Transverse colon (tissue), 4 donors: ENCODE results near the gene KIAA1755. TPM values are rescaled to one million over a fixed set of nuclear protein-coding genes. Genes with fewer than 3 reads are reported as not detected.

Source experiments
- DNase-seq: peaks from one replicate; pipeline ENCODE4 v3.0.0-alpha.2; 2019
- H3K27ac ChIP-seq, 4 donors: fragments of 200-600 bp; sonication (generic); 2 replicates each; pipeline ENCODE4 v1.5.1; 2016 to 2018; ENCODE audit warnings: inconsistent platforms in 4 of 4
- H3K27me3 ChIP-seq: fragments of 200-600 bp; sonication (generic); 2 replicates; pipeline ENCODE4 v1.5.1; 2017; ENCODE audit warnings: inconsistent platforms
- H3K36me3 ChIP-seq, 4 donors: fragments of 200-600 bp; sonication (generic); 2 replicates each; pipeline ENCODE4 v1.5.1; 2017 to 2019; ENCODE audit warnings: inconsistent platforms in 4 of 4
- H3K4me1 ChIP-seq, 4 donors: fragments of 200-600 bp; sonication (generic); 2 replicates each; pipeline ENCODE4 v1.5.1; 2017 to 2020; ENCODE audit warnings: inconsistent platforms in 4 of 4
- H3K4me3 ChIP-seq, 4 donors: fragments of 200-600 bp; sonication (generic); 1 replicate in 1 of 4; 2 replicates in 3 of 4; pipeline versions ENCODE4 v1.5.1 to v1.6.1; 2017 to 2019; ENCODE audit warnings: inconsistent platforms in 4 of 4
- H3K9me3 ChIP-seq, 2 donors: fragments of 200-600 bp; sonication (generic); 2 replicates each; pipeline ENCODE4 v1.5.1; 2017 to 2019; ENCODE audit warnings: inconsistent platforms in 2 of 2
- CTCF ChIP-seq, 5 experiments: fragments of 200-600 bp in 3 of 5; fragments of 450-650 bp in 2 of 5; sonication (generic) in 3 of 5; IDR thresholded peaks; 1 replicate in 2 of 5; 2 replicates in 3 of 5; pipeline ENCODE4 v1.5.1; 2016 to 2017; ENCODE audit warnings: antibody characterized with exemption in 5 of 5, inconsistent platforms in 3 of 5, mild to moderate bottlenecking in 2 of 5, moderate library complexity in 1 of 5
- EP300 ChIP-seq: sonication (generic); formaldehyde crosslinking; IDR thresholded peaks from one replicate; pipeline ENCODE4 v1.6.1; 2017; ENCODE audit warnings: antibody characterized with exemption, low read depth
- POLR2A ChIP-seq: fragments of 450-650 bp; IDR thresholded peaks from one replicate; pipeline ENCODE4 v1.6.1; 2016; ENCODE audit warnings: antibody characterized with exemption, mild to moderate bottlenecking, moderate library complexity
- POLR2AphosphoS5 ChIP-seq, 3 donors: sonication (generic); formaldehyde crosslinking; IDR thresholded peaks; one replicate each; pipeline ENCODE4 v1.6.1; 2016; ENCODE audit warnings: antibody characterized with exemption in 3 of 3
- WGBS, 2 donors: methylation state at CpG; one replicate each; pipeline ENCODE4 v1.1.5; 2018; ENCODE audit warnings: low coverage in 1 of 2; 5-methylcytosine and 5-hydroxymethylcytosine counted together
- in situ Hi-C, 4 donors: fragments of 200-750 bp; cut with MboI; loops; one replicate each; pipeline versions ENCODE4 v1.15.0 to v1.15.1; 2017; ENCODE audit warnings: low sequenced_read_pairs in 3 of 4, low pct_ligation_motif_present in 1 of 4, low pct_unique_long_range_greater_than_20kb in 1 of 4
- intact Hi-C: fragments of 100-400 bp; cut with DNase I; formaldehyde crosslinking; loops from one replicate; pipeline ENCODE4 v1.15.1; 2023; ENCODE audit warnings: low total_unique reads
- total RNA-seq, 4 donors: library from RNA; depleted of rRNA; stranded (reverse); fragments of >200 nt; gene quantifications; one replicate each; pipeline ENCODE4 v1.1.0, GENCODE V29; 2016

Gene KIAA1755
- 10 to 100 TPM in 1 of 4 donors, 1 to 10 TPM in 3; 1.6 to 20.2 (median 3.7) TPM for total RNA-seq

- no peak for TF ChIP-seq EP300
- no peak for TF ChIP-seq POLR2A
- peak within 1 kb of the TSS; percentile 75 to 87 (median 80) for H3K27ac ChIP-seq
- H3K36me3 ChIP-seq: no peaks in the 10 kb centered on the region
- intact Hi-C loops: no loop called here
- no peaks in the 10 kb centered on the region for H3K9me3 ChIP-seq
- DNase-seq: no peak
- H3K4me3 ChIP-seq: peak within 1 kb of the TSS in 3 of 4 donors; percentile 30 to 42 (median 32)
- peaks cover 36% of the 10 kb centered on the region for H3K27me3 ChIP-seq
- H3K4me1 ChIP-seq: peaks cover 0 to 3% (median 0%) of the 10 kb centered on the region in 4 donors
- 0 to 33% methylated on average over 2 to 23 of the region's 65 CpGs for WGBS, 2 donors
- in situ Hi-C loops: no loop called here
These were observed at the start of gene KIAA1755 for GRCh38 chr20:38260378-38261053. Gene KIAA1755 (minus strand): TSS chr20:38260735. CDS start chr20:38260500, 235 bp downstream.

GRCh38 chr20:38308447-38308846 is 47.9 kb upstream of the KIAA1755 start:
- DNase-seq: no peak
- Histone ChIP-seq H3K9me3 (no peaks in the 10 kb centered on the region), H3K4me3 (no peak overlapping the region), H3K27me3 (peaks cover 11% of the 10 kb centered on the region), H3K36me3 (no peaks in the 10 kb centered on the region), H3K4me1 (no peaks in the 10 kb centered on the region), H3K27ac (no peak overlapping the region)
- intact Hi-C loops (no loop called here), in situ Hi-C loops (no loop called here)
- 88% methylated on average over 1 of the region's 1 CpG; no CpG with 5 or more reads in 1 of the 2 donors for WGBS, 2 donors
- TF ChIP-seq CTCF (IDR thresholded peaks at IDR 0.05) (no peak), POLR2A (no peak), EP300 (no peak), POLR2AphosphoS5 (IDR thresholded peaks at IDR 0.05) (no peak)

- Histone ChIP-seq H3K27ac (no peak overlapping the region), H3K4me1 (no peaks in the 10 kb centered on the region), H3K27me3 (peaks cover 11% of the 10 kb centered on the region), H3K9me3 (no peaks in the 10 kb centered on the region), H3K4me3 (no peak overlapping the region), H3K36me3 (no peaks in the 10 kb centered on the region)
- in situ Hi-C loops: no loop called here
- no peak for TF ChIP-seq POLR2A
- TF ChIP-seq CTCF (IDR thresholded peaks at IDR 0.05): no peak
- TF ChIP-seq POLR2AphosphoS5 (IDR thresholded peaks at IDR 0.05): no peak
- no peak for TF ChIP-seq EP300
- DNase-seq: no peak
- 60% methylated on average over 4 of the region's 4 CpGs; no CpG with 5 or more reads in 1 of the 2 donors for WGBS, 2 donors
- intact Hi-C loops: no loop called here
These were observed 47.5 kb upstream of the KIAA1755 start for GRCh38 chr20:38308047-38308438.

- TF ChIP-seq EP300: no peak
- no peak for TF ChIP-seq CTCF (IDR thresholded peaks at IDR 0.05)
- TF ChIP-seq POLR2AphosphoS5 (IDR thresholded peaks at IDR 0.05): no peak
- no peak for TF ChIP-seq POLR2A
- intact Hi-C loops (no loop called here), in situ Hi-C loops (no loop called here)
- H3K27me3 ChIP-seq: peaks cover 15% of the 10 kb centered on the region
- 73 to 100% methylated on average over 1 to 8 of the region's 8 CpGs for WGBS, 2 donors
- no peaks in the 10 kb centered on the region for H3K9me3 ChIP-seq
- H3K27ac ChIP-seq: no peak overlapping the region
- no peak for DNase-seq
- H3K36me3 ChIP-seq: no peaks in the 10 kb centered on the region
- no peaks in the 10 kb centered on the region for H3K4me1 ChIP-seq
- no peak overlapping the region for H3K4me3 ChIP-seq
These were observed 47.0 kb upstream of the KIAA1755 start for GRCh38 chr20:38307371-38308046.
